GM21786 (cell line): ENCODE data around the gene VNN1.

Experiments
- ATAC-seq: cut with Tn5 transposase; IDR thresholded peaks from one replicate; pipeline ENCODE4 v1.9.1; 2021; ENCODE audit not compliant: unreplicated experiment

The VNN1 gene, protein sequence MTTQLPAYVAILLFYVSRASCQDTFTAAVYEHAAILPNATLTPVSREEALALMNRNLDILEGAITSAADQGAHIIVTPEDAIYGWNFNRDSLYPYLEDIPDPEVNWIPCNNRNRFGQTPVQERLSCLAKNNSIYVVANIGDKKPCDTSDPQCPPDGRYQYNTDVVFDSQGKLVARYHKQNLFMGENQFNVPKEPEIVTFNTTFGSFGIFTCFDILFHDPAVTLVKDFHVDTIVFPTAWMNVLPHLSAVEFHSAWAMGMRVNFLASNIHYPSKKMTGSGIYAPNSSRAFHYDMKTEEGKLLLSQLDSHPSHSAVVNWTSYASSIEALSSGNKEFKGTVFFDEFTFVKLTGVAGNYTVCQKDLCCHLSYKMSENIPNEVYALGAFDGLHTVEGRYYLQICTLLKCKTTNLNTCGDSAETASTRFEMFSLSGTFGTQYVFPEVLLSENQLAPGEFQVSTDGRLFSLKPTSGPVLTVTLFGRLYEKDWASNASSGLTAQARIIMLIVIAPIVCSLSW

GRCh38 chr6:132713352-132714134 lies at the start of gene VNN1:
TSS of gene VNN1 (minus strand) at chr6:132714055. CDS start at chr6:132714035, 20 bp downstream.
- ATAC-seq, result peak; percentile 74

DNA sequence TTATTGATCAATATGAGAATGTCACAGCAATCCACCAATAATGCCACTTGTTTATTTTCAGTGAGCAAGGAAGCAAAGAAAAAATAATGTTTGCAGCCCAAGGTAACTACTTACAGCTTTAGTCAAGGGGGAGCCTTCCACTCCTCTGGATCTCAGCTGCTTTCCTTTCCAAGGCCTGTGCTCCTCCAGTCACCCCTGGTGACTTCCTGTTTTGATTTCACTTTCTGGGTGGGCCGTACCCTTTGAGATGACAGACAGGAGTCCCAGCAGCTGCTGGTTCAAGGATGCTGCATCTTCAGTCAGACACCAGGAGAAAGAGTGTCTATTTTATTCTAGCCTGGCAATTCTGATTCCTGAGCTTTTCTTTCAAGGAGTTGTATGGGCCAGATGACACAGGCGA lies 49.4 kb upstream of the VNN1 start:
- peak; percentile 92 for ATAC-seq

DNA sequence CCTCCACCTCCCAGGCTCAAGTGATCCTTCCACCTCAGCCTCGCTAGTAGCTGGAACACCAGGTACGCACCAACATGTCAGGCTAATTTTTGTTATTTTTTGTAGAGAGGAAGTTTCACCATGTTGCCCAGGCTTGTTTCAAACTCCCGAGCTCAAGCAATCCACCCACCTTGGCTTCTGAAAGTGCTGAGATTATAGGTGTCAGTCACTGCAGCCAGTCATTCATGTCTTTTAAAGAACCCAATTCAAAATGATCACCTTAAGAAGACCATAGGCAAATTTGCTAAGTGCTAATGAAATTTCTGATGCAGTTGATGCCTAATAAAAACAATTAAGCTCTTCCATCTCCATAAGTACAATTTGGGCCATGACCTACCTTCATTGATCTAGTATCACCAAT lies 46.4 kb upstream of the VNN1 start:
- ATAC-seq, result peak; percentile 15

GRCh38 chr6:132758689-132759088 lies 44.8 kb upstream of the VNN1 start:
- no peak for ATAC-seq

DNA sequence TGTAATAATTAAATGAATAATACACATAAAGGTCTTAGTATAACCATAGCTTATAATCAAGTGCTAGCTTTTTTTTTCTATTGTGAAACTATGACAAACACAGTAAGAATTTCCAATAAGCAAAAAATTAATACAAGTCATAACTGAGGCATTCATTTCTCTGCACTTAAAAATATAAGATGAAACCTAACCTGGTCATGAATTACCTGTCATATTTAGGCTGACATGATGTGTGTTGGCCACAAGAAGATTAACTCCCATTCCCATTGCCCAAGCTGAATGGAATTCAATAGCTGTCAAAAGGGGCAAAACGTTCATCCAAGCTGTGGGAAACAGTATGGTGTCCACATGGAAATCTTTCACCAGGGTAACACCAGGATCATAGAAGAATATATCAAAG lies 38.4 kb upstream of the VNN1 start:
- ATAC-seq, result no peak

DNA sequence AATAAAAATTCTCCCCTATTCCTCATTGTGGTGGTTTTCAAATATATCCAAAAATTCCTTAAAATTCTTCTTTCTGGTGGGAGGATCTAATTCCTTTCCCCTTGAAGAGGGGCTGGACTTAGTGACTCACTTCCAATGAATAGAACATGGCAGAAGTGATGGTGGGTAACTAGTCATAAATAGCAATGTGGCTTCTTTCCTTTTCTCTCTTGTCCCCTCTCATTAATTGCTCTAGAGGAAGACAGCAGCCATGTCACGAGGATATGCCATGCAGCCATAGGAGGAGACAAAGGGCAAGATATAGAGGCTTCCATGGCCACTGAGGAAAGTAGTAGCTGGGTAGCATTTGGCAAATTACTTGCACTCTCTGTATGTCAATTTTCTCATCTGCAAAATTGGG lies 38.0 kb upstream of the VNN1 start:
- no peak for ATAC-seq

DNA sequence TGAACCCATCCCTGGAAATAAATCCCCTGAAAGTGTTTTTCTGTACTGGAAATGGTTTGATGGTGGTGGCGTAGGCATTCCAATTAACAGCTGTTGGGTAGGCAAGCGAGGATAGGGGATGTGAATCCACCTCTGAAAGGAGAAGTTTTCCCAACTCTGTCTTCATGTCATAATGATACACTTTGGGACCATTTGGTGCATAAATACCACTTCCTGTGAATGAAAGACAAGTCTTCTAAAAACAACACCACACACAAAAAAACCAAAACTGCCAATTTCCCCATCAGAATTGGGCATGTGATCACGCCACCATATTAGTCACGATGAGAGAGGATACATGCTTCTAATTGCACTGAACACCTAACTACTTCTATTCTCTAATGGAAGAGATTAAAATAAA lies 37.5 kb upstream of the VNN1 start:
- peak; percentile 46 for ATAC-seq

GRCh38 chr6:132750455-132751248 lies 36.8 kb upstream of the VNN1 start:
- ATAC-seq, result peak; percentile 88

DNA sequence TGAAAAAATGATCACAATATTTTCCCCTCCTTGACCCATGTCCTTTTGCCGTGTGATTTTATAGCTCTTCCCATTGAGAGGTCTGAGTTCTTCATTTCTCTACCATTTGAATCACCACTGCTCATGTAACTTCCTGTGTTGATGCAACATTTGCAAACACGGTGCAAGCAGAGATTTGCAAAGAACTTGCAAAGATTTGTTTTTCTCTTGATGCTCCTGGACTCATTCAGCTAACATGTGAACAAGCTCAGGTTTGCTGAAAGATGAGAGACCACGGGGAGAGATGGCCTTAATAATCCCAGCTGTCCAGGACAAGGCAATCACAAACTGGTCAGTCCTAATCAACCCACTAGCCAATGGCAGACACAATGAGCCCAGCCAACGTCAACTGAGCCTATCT lies 35.3 kb upstream of the VNN1 start:
- ATAC-seq, result no peak

GRCh38 chr6:132748446-132748845 lies 34.6 kb upstream of the VNN1 start:
- no peak for ATAC-seq

- no peak for ATAC-seq
Observed at GRCh38 chr6:132746048-132746447, 32.2 kb upstream of the VNN1 start.

DNA sequence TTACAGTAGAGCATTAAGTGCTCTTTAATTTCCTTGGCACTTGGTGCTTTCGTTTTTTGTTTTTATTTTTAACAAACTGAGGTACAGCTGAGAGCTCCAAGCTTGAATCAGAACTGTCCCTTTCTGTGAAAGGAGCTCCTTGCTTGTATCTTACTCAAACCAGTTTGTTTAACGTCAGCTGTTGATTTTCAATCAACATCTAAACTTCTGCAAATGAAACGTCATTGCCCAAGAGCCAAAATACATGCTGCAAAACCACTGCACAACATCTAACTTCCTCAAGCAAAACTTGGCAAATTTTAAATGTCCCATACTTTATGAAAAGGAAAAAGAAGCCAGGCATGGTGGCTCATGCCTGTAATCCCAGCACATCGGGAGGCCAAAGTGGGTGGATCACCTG lies 28.6 kb upstream of the VNN1 start:
- ATAC-seq, result no peak

DNA sequence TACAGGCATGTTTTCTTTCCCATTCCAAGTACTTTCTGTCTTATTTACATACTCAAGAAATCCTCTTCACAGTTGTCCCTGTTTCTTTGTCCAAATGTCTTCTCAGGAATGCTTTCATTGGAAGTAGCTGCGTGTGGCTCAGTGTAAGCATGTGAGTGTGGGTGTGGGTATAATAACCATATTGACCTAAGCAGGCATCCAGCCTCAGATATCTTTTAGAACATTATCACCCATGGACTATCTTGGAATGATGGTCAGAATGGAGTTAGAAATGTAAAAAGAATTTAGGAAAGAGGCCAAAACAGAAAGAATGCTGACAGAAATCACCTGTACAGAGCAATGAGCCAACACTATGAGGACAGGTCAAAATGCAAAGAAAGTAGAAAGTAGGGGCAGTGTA lies 27.4 kb upstream of the VNN1 start:
- ATAC-seq, result no peak

DNA sequence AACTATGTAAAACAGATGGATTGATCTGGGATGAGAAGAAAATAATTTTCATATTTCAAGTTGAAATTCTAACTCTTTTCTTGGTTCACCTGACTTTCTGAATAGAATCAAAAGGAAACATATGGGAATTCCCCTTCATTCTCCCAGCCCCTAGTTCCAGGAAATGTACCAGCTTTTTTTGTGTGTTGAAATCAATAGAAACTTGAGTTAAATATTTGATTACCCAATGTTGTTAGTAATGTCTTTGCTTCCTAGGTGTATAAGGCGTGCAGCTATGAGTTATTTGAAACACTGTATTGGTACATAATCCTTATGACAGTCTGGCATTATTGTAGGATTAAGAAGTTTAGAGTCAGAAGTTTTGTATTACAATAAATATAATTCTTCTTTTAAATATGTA lies 22.4 kb upstream of the VNN1 start:
- no peak for ATAC-seq

DNA sequence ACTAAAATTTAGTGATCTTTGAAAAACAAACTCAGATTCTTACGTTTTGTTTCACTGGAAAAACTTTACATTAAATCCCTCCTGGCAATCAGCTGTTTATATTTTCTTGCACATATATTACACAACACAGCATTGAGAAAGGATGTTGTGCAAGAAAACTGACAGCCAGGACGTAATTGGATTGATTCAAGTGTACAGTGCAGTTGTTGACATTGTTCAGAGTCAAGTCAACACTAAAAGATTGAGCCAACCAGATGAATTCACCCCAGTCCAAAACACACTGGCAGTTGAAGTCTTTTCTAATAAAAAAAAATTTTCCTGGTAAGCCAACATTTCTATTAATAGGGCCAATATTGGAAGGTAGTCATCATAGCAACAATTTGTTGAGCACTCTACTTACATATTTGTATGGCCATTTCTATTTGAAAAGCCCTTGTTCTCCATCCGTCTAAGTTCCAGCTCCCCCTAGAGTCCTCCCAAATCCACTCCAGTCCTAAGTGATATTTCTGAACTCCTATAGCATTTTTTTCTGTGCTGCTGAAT lies 20.9 kb upstream of the VNN1 start:
- ATAC-seq, result no peak

GRCh38 chr6:132733814-132734213 lies 20.0 kb upstream of the VNN1 start:
- ATAC-seq, result no peak

DNA sequence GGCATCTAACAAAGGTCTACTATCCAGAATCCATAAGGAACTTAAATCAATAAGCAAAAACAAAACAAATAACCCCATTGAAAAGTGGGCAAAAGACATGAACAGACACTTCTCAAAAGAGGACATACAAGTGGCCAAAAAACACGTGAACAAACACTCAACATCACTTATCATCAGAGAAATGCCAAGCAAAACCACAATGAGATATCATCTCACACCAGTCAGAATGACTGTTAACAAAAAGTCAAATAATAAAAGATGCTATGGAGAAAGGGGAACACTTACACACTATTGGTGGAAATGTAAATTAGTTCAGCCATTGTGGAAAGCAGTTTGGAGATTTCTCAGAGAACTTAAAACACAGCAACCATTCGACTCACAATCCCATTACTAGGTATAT lies 19.4 kb upstream of the VNN1 start:
- no peak for ATAC-seq

GRCh38 chr6:132731086-132731485 lies 17.2 kb upstream of the VNN1 start:
- ATAC-seq, result no peak

GRCh38 chr6:132730560-132730959 lies 16.7 kb upstream of the VNN1 start:
- ATAC-seq, result no peak

GRCh38 chr6:132728616-132729015 lies 14.8 kb upstream of the VNN1 start:
- no peak for ATAC-seq

DNA sequence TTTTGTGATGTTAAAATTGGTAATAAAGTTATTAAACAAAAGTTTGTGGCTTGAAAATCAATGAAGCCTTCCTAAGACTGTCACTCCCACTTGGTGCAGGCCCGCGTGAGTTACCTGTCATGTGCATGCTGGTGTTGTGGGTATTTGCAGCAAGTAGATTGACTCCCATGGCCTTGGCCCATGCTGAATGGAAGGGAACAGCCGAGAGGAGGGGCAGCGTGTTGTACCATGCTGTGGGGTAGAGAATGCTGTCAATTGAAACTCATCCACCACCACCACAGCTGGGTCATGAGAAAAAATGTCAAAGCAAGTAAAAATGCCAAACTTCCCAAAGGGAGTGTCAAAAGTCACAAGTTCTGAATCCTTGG lies 12.7 kb upstream of the VNN1 start:
- ATAC-seq, result no peak
